GM12878 (cell line): Measurements from ENCODE around the gene FAM117B. TPM values are rescaled to one million over a fixed set of nuclear protein-coding genes. Genes with fewer than 3 reads are reported as not detected.

Experiments used
- ATAC-seq: fragments of 200-7000 bp; cut with Tn5 transposase; 3 replicates; pipeline ENCODE4 v1.9.1; 2020; ENCODE audit warnings: mild to moderate bottlenecking, moderate library complexity
- BruUV-seq: library from RNA; stranded (reverse); fragments of 400-500 nt; replicated peaks from 2 replicates; lab custom pipeline; 2021; lab: Mats Ljungman, UMichigan
- CTCF ChIA-PET: fragments of 300-600 bp; sonication (Branson Sonifier 250); formaldehyde crosslinking; extraction: SDS; loops from one replicate; lab custom pipeline; 2021; ENCODE audit warnings: inconsistent platforms; lab: Yijun Ruan, JAX
- POLR2A ChIA-PET: fragments of 350-600 bp; formaldehyde crosslinking; extraction: SDS; loops from one replicate; lab custom pipeline; 2021; ENCODE audit warnings: inconsistent platforms; lab: Charles Lee
- RAD21 ChIA-PET: fragments of 300-600 bp; sonication (Branson Sonifier 250); formaldehyde crosslinking; loops from one replicate; lab custom pipeline; 2023; ENCODE audit warnings: antibody characterized with exemption; ENCODE audit not compliant: unreplicated experiment; lab: Charles Lee
- SMC1A ChIA-PET: fragments of 300-600 bp; sonication (Branson Sonifier 250); formaldehyde crosslinking; loops from one replicate; lab custom pipeline; 2023; ENCODE audit not compliant: unreplicated experiment, uncharacterized antibody; lab: Charles Lee
- DNase-seq: peaks from one replicate; pipeline ENCODE4 v3.0.0-alpha.2; 2011; ENCODE audit warnings: low read depth, low spot score
- FAIRE-seq: peaks from 3 replicates; lab custom pipeline; 2011; peaks lifted over from hg19 to GRCh38; lab: Jason Lieb, UNC
- H2AFZ ChIP-seq: 2 replicates; pipeline ENCODE4 v1.6.0; 2011; ENCODE audit warnings: low read depth, low read length, control low read depth; ENCODE audit not compliant: control insufficient read depth
- H3K27ac ChIP-seq: 2 replicates; pipeline ENCODE4 v1.5.1; 2011; ENCODE audit warnings: control low read depth; ENCODE audit not compliant: control insufficient read depth, insufficient read depth
- H3K27me3 ChIP-seq, 2 experiments: replicated peaks in 1 of 2; 2 replicates each; pipeline versions ENCODE4 v1.6.0 to v1.6.1; 2011; ENCODE audit warnings: low read length in 1 of 2; ENCODE audit not compliant: control insufficient read depth in 2 of 2, insufficient read depth in 2 of 2
- H3K36me3 ChIP-seq, 2 experiments: 2 replicates each; pipeline ENCODE4 v1.5.1; 2011; ENCODE audit warnings: low read length in 1 of 2; ENCODE audit not compliant: control insufficient read depth in 2 of 2, insufficient read depth in 2 of 2
- H3K4me1 ChIP-seq: 2 replicates; pipeline ENCODE4 v1.6.1; 2011; ENCODE audit warnings: mild to moderate bottlenecking, low read length, moderate library complexity, mixed read lengths; ENCODE audit not compliant: control insufficient read depth, insufficient read depth
- H3K4me2 ChIP-seq: 2 replicates; pipeline ENCODE4 v1.6.0; 2011; ENCODE audit warnings: control low read depth; ENCODE audit not compliant: control insufficient read depth, insufficient read depth
- H3K4me3 ChIP-seq: fragments of 200-600 bp; sonication (generic); 2 replicates; pipeline ENCODE4 v1.5.1; 2016
- H3K79me2 ChIP-seq: 2 replicates; pipeline ENCODE4 v1.6.0; 2011; ENCODE audit warnings: low read length; ENCODE audit not compliant: control insufficient read depth, insufficient read depth
- H3K9ac ChIP-seq: 2 replicates; pipeline ENCODE4 v1.8.0; 2011; ENCODE audit warnings: low read length, control low read depth, mixed read lengths; ENCODE audit not compliant: control insufficient read depth, insufficient read depth
- H3K9me3 ChIP-seq: replicated peaks from 3 replicates; pipeline ENCODE4 v1.5.1; 2011; ENCODE audit warnings: mild to moderate bottlenecking, low read length; ENCODE audit not compliant: control insufficient read depth, insufficient read depth
- H4K20me1 ChIP-seq: 2 replicates; pipeline ENCODE4 v1.6.0; 2011; ENCODE audit not compliant: control insufficient read depth, insufficient read depth
- CUX1 ChIP-seq: IDR thresholded peaks from 2 replicates; pipeline ENCODE4 v1.6.1; 2012; ENCODE audit warnings: improper control_type of control experiment, low read depth, low read length; ENCODE audit not compliant: insufficient replicate concordance
- FOS ChIP-seq: IDR thresholded peaks from 3 replicates; pipeline ENCODE4 v1.6.1; 2011; ENCODE audit warnings: borderline replicate concordance; ENCODE audit not compliant: insufficient read length; ENCODE audit errors: extremely low read depth
- HDAC6 ChIP-seq: fragments of 200-600 bp; sonication (generic); IDR thresholded peaks from one replicate; pipeline ENCODE4 v1.8.0; 2017; ENCODE audit warnings: antibody characterized with exemption; ENCODE audit not compliant: unreplicated experiment
- IKZF1 ChIP-seq: fragments of 450-650 bp; conservative IDR thresholded peaks from 2 replicates; pipeline ENCODE4 v1.6.1; 2017; ENCODE audit warnings: antibody characterized with exemption, mild to moderate bottlenecking
- MTA2 ChIP-seq: fragments of 450-650 bp; IDR thresholded peaks from 2 replicates; pipeline ENCODE4 v1.6.1; 2016; ENCODE audit warnings: low read depth, mild to moderate bottlenecking, moderate library complexity
- STAT1 ChIP-seq: fragments of 450-650 bp; conservative IDR thresholded peaks from 2 replicates; pipeline ENCODE4 v1.6.1; 2014; ENCODE audit warnings: antibody characterized with exemption, mild to moderate bottlenecking
- TCF7 ChIP-seq: IDR thresholded peaks from 2 replicates; pipeline ENCODE4 v1.6.1; 2014; ENCODE audit warnings: antibody characterized with exemption, borderline replicate concordance
- WRNIP1 ChIP-seq: IDR thresholded peaks from 2 replicates; pipeline ENCODE4 v1.6.1; 2011; ENCODE audit warnings: low read depth, low read length, improper control_type of control experiment, borderline replicate concordance
- ZNF207 ChIP-seq: fragments of 450-650 bp; IDR thresholded peaks from 2 replicates; pipeline ENCODE4 v1.6.1; 2014; ENCODE audit warnings: antibody characterized with exemption, mild to moderate bottlenecking, borderline replicate concordance
- whole genome bisulfite sequencing: methylation state at CpG from one replicate; pipeline ENCODE4 v1.1.6; 2016; ENCODE audit warnings: low lambda C conversion rate; ENCODE audit not compliant: insufficient replicate concordance, insufficient coverage; ENCODE audit errors: missing lambda C conversion rate; 5-methylcytosine and 5-hydroxymethylcytosine counted together
- in situ Hi-C: fragments of 300-500 bp; cut with MboI; formaldehyde crosslinking; loops from 9 replicates; pipeline ENCODE4 v1.14.3; 2018; ENCODE audit warnings: mixed read lengths
- intact Hi-C: fragments of 100-400 bp; cut with micrococcal nuclease; formaldehyde crosslinking; loops from one replicate; pipeline ENCODE4 v1.14.2; 2022; ENCODE audit not compliant: unreplicated experiment
- polyA plus RNA-seq, 11 experiments: library from polyadenylated mRNA; depleted of rRNA in 4 of 11; unstranded in 6 of 11; stranded (reverse) in 5 of 11; fragments of >200 nt; fragmentation: Nextera tagmentation in 4 of 11; fragmentation: Illumina TruSeq in 1 of 11; extraction: Ambion mirVana in 4 of 11; extraction: Trizol in 1 of 11; gene quantifications; 1 replicate in 1 of 11; 2 replicates in 10 of 11; pipeline versions ENCODE4 v1.2.1 to v1.2.3, GENCODE V29; 2011 to 2016; ENCODE audit warnings: inconsistent platforms in 2 of 11, missing spikeins in 2 of 11, low read depth in 1 of 11
- total RNA-seq, 4 experiments: library from RNA; depleted of rRNA in 3 of 4; stranded (reverse); fragments of >200 nt in 3 of 4; fragmentation: Illumina TruSeq in 1 of 4; extraction: Trizol in 1 of 4; gene quantifications; 2 replicates each; pipeline versions ENCODE4 v1.2.1 to v1.2.3, GENCODE V29; 2013 to 2021
- TF ChIP-seq, protein P1 (sequence below): fragments of 450-650 bp; formaldehyde crosslinking; IDR thresholded peaks from 2 replicates; pipeline ENCODE4 v1.5.0; 2022; ENCODE audit warnings: mild to moderate bottlenecking, missing genetic modification characterization

Gene FAM117B
- total and polyA plus RNA-seq, 10 of the 15 experiments (the other 5 are each of a cell fraction or from before 2014, with no cell fraction given), result 1.6 to 7.6 (median 4.2) TPM

DNA sequence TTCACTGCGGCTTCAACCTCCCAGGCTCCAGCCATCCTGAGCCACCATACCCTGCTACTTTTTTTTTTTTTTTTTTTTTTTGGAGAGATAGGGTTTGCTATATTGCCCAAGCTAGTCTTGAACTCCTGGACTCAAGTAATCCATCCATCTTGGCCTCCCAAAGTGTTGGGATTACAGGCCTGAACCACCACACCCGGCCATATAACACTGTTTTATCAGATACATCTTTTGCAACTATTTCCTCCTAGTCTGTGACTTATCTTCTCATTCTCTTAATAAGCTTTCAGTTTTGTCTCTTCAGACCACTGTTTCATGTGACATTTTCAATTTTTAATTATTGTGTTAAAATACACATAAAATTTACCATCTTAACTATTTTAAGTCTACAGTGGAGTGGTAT lies 35.7 kb upstream of the FAM117B start:
- Histone ChIP-seq H4K20me1 (no peaks in the 10 kb centered on the region), H3K4me2 (no peak overlapping the region), H3K36me3 (no peaks in the 10 kb centered on the region), H3K27ac (no peak overlapping the region), H3K4me1 (peaks cover 1% of the 10 kb centered on the region), H3K9me3 (no peaks in the 10 kb centered on the region; the same call in 2 of the 3 replicates), H2AFZ (no peak overlapping the region), H3K9ac (no peak overlapping the region), H3K4me3 (no peak overlapping the region), H3K79me2 (no peaks in the 10 kb centered on the region), H3K27me3 (no peaks in the 10 kb centered on the region)
- no TSS peak for BruUV-seq
- intact Hi-C loops, result no loop called here
- in situ Hi-C loops, result loop anchor here (25.0 kb wide), 1 partner anchor 1213 kb away; no protein-coding TSS in a partner anchor
- ATAC-seq (no peak), FAIRE-seq (no peak), DNase-seq (no peak)
- ChIA-PET SMC1A (interaction anchor here (0.6 to 2.5 kb wide), 4 partner anchors 10 to 48 kb away, joined by 3 to 16 read pairs (median 4); no protein-coding TSS in a partner anchor), CTCF (interaction anchor here (0.6 to 3.1 kb wide), 5 partner anchors 10 to 290 kb away, joined by 3 to 23 read pairs (median 4); no protein-coding TSS in a partner anchor), POLR2A (interaction anchor here (0.6 kb wide), 1 partner anchor 16 kb away, joined by 4 read pairs; no protein-coding TSS in a partner anchor), RAD21 (interaction anchor here (1.0 to 1.4 kb wide), 2 partner anchors 9 to 11 kb away, joined by 3 read pairs; no protein-coding TSS in a partner anchor)
- WGBS, result 100% methylated on average over 2 of the region's 2 CpGs
- no peak for TF ChIP-seq MTA2
- no peak for TF ChIP-seq STAT1
- no peak for TF ChIP-seq IKZF1
- TF ChIP-seq HDAC6, result no peak
- TF ChIP-seq CUX1, result no peak
- TF ChIP-seq, protein P1, sequence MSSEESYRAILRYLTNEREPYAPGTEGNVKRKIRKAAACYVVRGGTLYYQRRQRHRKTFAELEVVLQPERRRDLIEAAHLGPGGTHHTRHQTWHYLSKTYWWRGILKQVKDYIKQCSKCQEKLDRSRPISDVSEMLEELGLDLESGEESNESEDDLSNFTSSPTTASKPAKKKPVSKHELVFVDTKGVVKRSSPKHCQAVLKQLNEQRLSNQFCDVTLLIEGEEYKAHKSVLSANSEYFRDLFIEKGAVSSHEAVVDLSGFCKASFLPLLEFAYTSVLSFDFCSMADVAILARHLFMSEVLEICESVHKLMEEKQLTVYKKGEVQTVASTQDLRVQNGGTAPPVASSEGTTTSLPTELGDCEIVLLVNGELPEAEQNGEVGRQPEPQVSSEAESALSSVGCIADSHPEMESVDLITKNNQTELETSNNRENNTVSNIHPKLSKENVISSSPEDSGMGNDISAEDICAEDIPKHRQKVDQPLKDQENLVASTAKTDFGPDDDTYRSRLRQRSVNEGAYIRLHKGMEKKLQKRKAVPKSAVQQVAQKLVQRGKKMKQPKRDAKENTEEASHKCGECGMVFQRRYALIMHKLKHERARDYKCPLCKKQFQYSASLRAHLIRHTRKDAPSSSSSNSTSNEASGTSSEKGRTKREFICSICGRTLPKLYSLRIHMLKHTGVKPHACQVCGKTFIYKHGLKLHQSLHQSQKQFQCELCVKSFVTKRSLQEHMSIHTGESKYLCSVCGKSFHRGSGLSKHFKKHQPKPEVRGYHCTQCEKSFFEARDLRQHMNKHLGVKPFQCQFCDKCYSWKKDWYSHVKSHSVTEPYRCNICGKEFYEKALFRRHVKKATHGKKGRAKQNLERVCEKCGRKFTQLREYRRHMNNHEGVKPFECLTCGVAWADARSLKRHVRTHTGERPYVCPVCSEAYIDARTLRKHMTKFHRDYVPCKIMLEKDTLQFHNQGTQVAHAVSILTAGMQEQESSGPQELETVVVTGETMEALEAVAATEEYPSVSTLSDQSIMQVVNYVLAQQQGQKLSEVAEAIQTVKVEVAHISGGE, result no peak
- no peak for TF ChIP-seq FOS
- TF ChIP-seq WRNIP1, result no peak
- no peak for TF ChIP-seq ZNF207
- TF ChIP-seq TCF7, result no peak
